ENCODE results near the gene P2RX4. TPM values are rescaled to one million over a fixed set of nuclear protein-coding genes. Genes with fewer than 3 reads are reported as not detected.
"Not testable (repeated sequence)": the region's sequence is repeated elsewhere in the genome, so short reads cannot be mapped to it uniquely, and the experiment has no call there.

P2RX4 gene
- total RNA-seq, result 12.1 TPM
- 10 to 100 TPM in 6 of 8 donors, 1 to 10 TPM in 2; 9.7 to 16.2 (median 13.4) TPM for polyA plus RNA-seq (ENCODE audit: insufficient read depth in 1 of 8, insufficient read length in 8 of 8, low replicate concordance in 1 of 8)
- long read RNA-seq, donor 1, partial matches to known transcripts, result 0 of 1 reads
- long read RNA-seq, donor 1, other reads (novel, unspliced or antisense), result 0 of 1 reads
- long read RNA-seq, donor 2, partial matches to known transcripts, result 0 of 1 reads
- long read RNA-seq, donor 2, other reads (novel, unspliced or antisense), result 0 of 1 reads
- long read RNA-seq, donor 3, partial matches to known transcripts, result 0 of 3 reads
- long read RNA-seq, donor 3, other reads (novel, unspliced or antisense), result 0 of 3 reads
- long read RNA-seq, donor 4, partial matches to known transcripts, result 0 of 2 reads
- long read RNA-seq, donor 4, other reads (novel, unspliced or antisense), result 0 of 2 reads
- long read RNA-seq, donor 5, partial matches to known transcripts, result 0 of 4 reads
- long read RNA-seq, donor 5, other reads (novel, unspliced or antisense), result 0 of 4 reads
- long read RNA-seq, donor 6, partial matches to known transcripts, result 0 of 3 reads
- long read RNA-seq, donor 6, other reads (novel, unspliced or antisense), result 0 of 3 reads
- long read RNA-seq, donor 7, partial matches to known transcripts, result 0 of 3 reads
- long read RNA-seq, donor 7, other reads (novel, unspliced or antisense), result 0 of 3 reads
- long read RNA-seq, donor 8, partial matches to known transcripts, result 0 of 5 reads
- long read RNA-seq, donor 8, other reads (novel, unspliced or antisense), result 0 of 5 reads
- long read RNA-seq, donor 9, partial matches to known transcripts, result 0 of 3 reads
- long read RNA-seq, donor 9, other reads (novel, unspliced or antisense), result 0 of 3 reads
- long read RNA-seq, donor 10, result 0 reads
- long read RNA-seq, donor 11, partial matches to known transcripts, result 0 of 2 reads
- long read RNA-seq, donor 11, other reads (novel, unspliced or antisense), result 0 of 2 reads

GRCh38 chr12:121209624-121210572 lies at the start of gene P2RX4:
Gene P2RX4 (plus strand): TSS chr12:121210129. CDS start chr12:121210165, 36 bp downstream.
- Histone ChIP-seq H3K4me3 (ENCODE audit: low read length) (peak within 1 kb of the TSS; percentile 63), H3K4me1 (ENCODE audit: control insufficient read depth, insufficient read depth, low read length) (peaks cover 15% of the 10 kb centered on the region)
- under 1% methylated on average over 75 of the region's 97 CpGs for WGBS (ENCODE audit: insufficient coverage)

GRCh38 chr12:121162384-121162783 lies 47.5 kb upstream of the P2RX4 start:
- no peak overlapping the region for H3K27ac ChIP-seq (ENCODE audit: low read length)
- no peak overlapping the region for H3K4me3 ChIP-seq (ENCODE audit: low read length)
- no peak for DNase-seq
- WGBS (ENCODE audit: insufficient coverage), result 83% methylated on average over 8 of the region's 10 CpGs
- H3K4me1 ChIP-seq (ENCODE audit: control insufficient read depth, insufficient read depth, low read length), result no peaks in the 10 kb centered on the region
- H3K27me3 ChIP-seq (ENCODE audit: control insufficient read depth, insufficient read depth, low read length), result no peaks in the 10 kb centered on the region
- H3K36me3 ChIP-seq (ENCODE audit: control insufficient read depth, insufficient read depth, low read length), result peaks cover 5% of the 10 kb centered on the region
- H3K9me3 ChIP-seq (replicated peaks; ENCODE audit: control insufficient read depth, low read depth, low read length), result peaks cover 6% of the 10 kb centered on the region

More at GRCh38 chr12:121209624-121210572, at the start of gene P2RX4:
- peak within 1 kb of the TSS; percentile 79 for H3K27ac ChIP-seq (ENCODE audit: low read length)
- H3K27me3 ChIP-seq (ENCODE audit: control insufficient read depth, insufficient read depth, low read length), result no peaks in the 10 kb centered on the region
- H3K9me3 ChIP-seq (replicated peaks; ENCODE audit: control insufficient read depth, low read depth, low read length), result no peaks in the 10 kb centered on the region
- H3K36me3 ChIP-seq (ENCODE audit: control insufficient read depth, insufficient read depth, low read length), result peaks cover 2% of the 10 kb centered on the region
- peak; percentile 92 for DNase-seq

GRCh38 chr12:121162985-121163384 lies 46.9 kb upstream of the P2RX4 start:
- WGBS (ENCODE audit: insufficient coverage), result no CpG with 5 or more reads among the region's 2 CpGs
- H3K4me1 ChIP-seq (ENCODE audit: control insufficient read depth, insufficient read depth, low read length), result no peaks in the 10 kb centered on the region
- H3K36me3 ChIP-seq (ENCODE audit: control insufficient read depth, insufficient read depth, low read length), result peaks cover 6% of the 10 kb centered on the region
- peaks cover 3% of the 10 kb centered on the region for H3K9me3 ChIP-seq (replicated peaks; ENCODE audit: control insufficient read depth, low read depth, low read length)
- H3K27me3 ChIP-seq (ENCODE audit: control insufficient read depth, insufficient read depth, low read length), result no peaks in the 10 kb centered on the region
- DNase-seq, result no peak
- H3K27ac ChIP-seq (ENCODE audit: low read length), result no peak overlapping the region
- H3K4me3 ChIP-seq (ENCODE audit: low read length), result no peak overlapping the region

- not testable (repeated sequence) for DNase-seq; H3K9me3 ChIP-seq (replicated peaks; ENCODE audit: control insufficient read depth, low read depth, low read length); H3K27ac ChIP-seq (ENCODE audit: low read length); H3K27me3 ChIP-seq (ENCODE audit: control insufficient read depth, insufficient read depth, low read length); H3K4me1 ChIP-seq (ENCODE audit: control insufficient read depth, insufficient read depth, low read length); H3K36me3 ChIP-seq (ENCODE audit: control insufficient read depth, insufficient read depth, low read length); H3K4me3 ChIP-seq (ENCODE audit: low read length)
- WGBS (ENCODE audit: insufficient coverage), result no CpG with 5 or more reads among the region's 6 CpGs
Observed at GRCh38 chr12:121164839-121165238, 45.1 kb upstream of the P2RX4 start.

GRCh38 chr12:121165316-121165715 lies 44.6 kb upstream of the P2RX4 start:
- H3K27ac ChIP-seq (ENCODE audit: low read length), result no peak overlapping the region
- H3K4me1 ChIP-seq (ENCODE audit: control insufficient read depth, insufficient read depth, low read length), result no peaks in the 10 kb centered on the region
- H3K27me3 ChIP-seq (ENCODE audit: control insufficient read depth, insufficient read depth, low read length), result no peaks in the 10 kb centered on the region
- no peak overlapping the region for H3K4me3 ChIP-seq (ENCODE audit: low read length)
- DNase-seq, result no peak
- WGBS (ENCODE audit: insufficient coverage), result 77% methylated on average over 6 of the region's 9 CpGs
- H3K9me3 ChIP-seq (replicated peaks; ENCODE audit: control insufficient read depth, low read depth, low read length), result no peaks in the 10 kb centered on the region
- peaks cover 6% of the 10 kb centered on the region for H3K36me3 ChIP-seq (ENCODE audit: control insufficient read depth, insufficient read depth, low read length)

GRCh38 chr12:121166356-121166755 lies 43.6 kb upstream of the P2RX4 start:
- Histone ChIP-seq H3K9me3 (replicated peaks; ENCODE audit: control insufficient read depth, low read depth, low read length) (no peaks in the 10 kb centered on the region), H3K27ac (ENCODE audit: low read length) (no peak overlapping the region), H3K4me3 (ENCODE audit: low read length) (no peak overlapping the region), H3K4me1 (ENCODE audit: control insufficient read depth, insufficient read depth, low read length) (no peaks in the 10 kb centered on the region), H3K27me3 (ENCODE audit: control insufficient read depth, insufficient read depth, low read length) (no peaks in the 10 kb centered on the region), H3K36me3 (ENCODE audit: control insufficient read depth, insufficient read depth, low read length) (peaks cover 6% of the 10 kb centered on the region)
- DNase-seq, result no peak
- WGBS (ENCODE audit: insufficient coverage), result no CpG with 5 or more reads among the region's 1 CpG

- no peaks in the 10 kb centered on the region for H3K9me3 ChIP-seq (replicated peaks; ENCODE audit: control insufficient read depth, low read depth, low read length)
- H3K4me3 ChIP-seq (ENCODE audit: low read length), result no peak overlapping the region
- no peaks in the 10 kb centered on the region for H3K4me1 ChIP-seq (ENCODE audit: control insufficient read depth, insufficient read depth, low read length)
- H3K36me3 ChIP-seq (ENCODE audit: control insufficient read depth, insufficient read depth, low read length), result peaks cover 6% of the 10 kb centered on the region
- DNase-seq, result peak; percentile 67
- H3K27ac ChIP-seq (ENCODE audit: low read length), result no peak overlapping the region
- 47% methylated on average over 11 of the region's 14 CpGs for WGBS (ENCODE audit: insufficient coverage)
- no peaks in the 10 kb centered on the region for H3K27me3 ChIP-seq (ENCODE audit: control insufficient read depth, insufficient read depth, low read length)
Observed at GRCh38 chr12:121167232-121167820, 42.6 kb upstream of the P2RX4 start.

- Histone ChIP-seq H3K36me3 (ENCODE audit: control insufficient read depth, insufficient read depth, low read length) (peaks cover 6% of the 10 kb centered on the region), H3K4me3 (ENCODE audit: low read length) (no peak overlapping the region), H3K27ac (ENCODE audit: low read length) (no peak overlapping the region), H3K27me3 (ENCODE audit: control insufficient read depth, insufficient read depth, low read length) (no peaks in the 10 kb centered on the region), H3K4me1 (ENCODE audit: control insufficient read depth, insufficient read depth, low read length) (no peaks in the 10 kb centered on the region), H3K9me3 (replicated peaks; ENCODE audit: control insufficient read depth, low read depth, low read length) (no peaks in the 10 kb centered on the region)
- no peak for DNase-seq
- no CpG with 5 or more reads among the region's 3 CpGs for WGBS (ENCODE audit: insufficient coverage)
Observed at GRCh38 chr12:121167951-121168350, 42.0 kb upstream of the P2RX4 start.

GRCh38 chr12:121170151-121170550 lies 39.8 kb upstream of the P2RX4 start:
- Histone ChIP-seq H3K27ac (ENCODE audit: low read length) (no peak overlapping the region), H3K4me3 (ENCODE audit: low read length) (no peak overlapping the region), H3K4me1 (ENCODE audit: control insufficient read depth, insufficient read depth, low read length) (no peaks in the 10 kb centered on the region), H3K36me3 (ENCODE audit: control insufficient read depth, insufficient read depth, low read length) (peaks cover 6% of the 10 kb centered on the region), H3K9me3 (replicated peaks; ENCODE audit: control insufficient read depth, low read depth, low read length) (no peaks in the 10 kb centered on the region), H3K27me3 (ENCODE audit: control insufficient read depth, insufficient read depth, low read length) (no peaks in the 10 kb centered on the region)
- DNase-seq, result peak; percentile 65
- WGBS (ENCODE audit: insufficient coverage), result 26% methylated on average over 4 of the region's 5 CpGs

Data from muscle of leg (tissue), 16 donors.